ENCODE measurements around the gene FAIM2. TPM values are rescaled to one million over a fixed set of nuclear protein-coding genes. Genes with fewer than 3 reads are reported as not detected.

FAIM2 gene
- total and polyA plus RNA-seq, 2 donors from 2014 or later = 1.3 to 5.5 TPM

DNA sequence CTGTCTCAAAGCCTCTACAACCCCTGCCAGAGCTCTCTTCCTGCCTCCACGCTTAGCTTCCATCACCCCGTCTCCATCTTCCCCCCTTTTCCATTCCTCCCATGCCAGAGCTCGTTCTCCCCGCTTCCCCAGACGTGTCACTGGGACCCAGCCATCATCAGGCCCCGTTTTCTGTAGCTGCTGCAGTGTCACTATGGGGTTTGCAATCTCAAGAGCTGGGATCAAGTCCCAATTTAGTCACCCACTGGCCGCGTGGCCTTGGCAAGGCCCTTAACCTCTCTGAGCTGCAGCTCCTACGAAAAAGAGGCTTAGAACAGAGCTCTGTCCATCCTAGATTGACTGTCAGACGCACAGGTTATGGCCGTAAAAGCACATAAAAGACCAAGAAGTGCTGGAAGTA, 901 bp upstream of the FAIM2 start:
- no peaks in the 10 kb centered on the region for H3K27me3 ChIP-seq (ENCODE audit: control insufficient read depth, insufficient read depth, low read length)
- no peak overlapping the region for H3K27ac ChIP-seq (ENCODE audit: low read depth in 2 of 2, low read length in 2 of 2)
- H3K4me1 ChIP-seq (ENCODE audit: control insufficient read depth in 2 of 3, insufficient read depth in 2 of 3, low read depth in 1 of 3, low read length in 3 of 3) = peaks cover 0 to 6% (median 0%) of the 10 kb centered on the region in 3 donors
- H3K36me3 ChIP-seq (ENCODE audit: control insufficient read depth in 2 of 3, insufficient read depth in 3 of 3, low read length in 3 of 3) = no peaks in the 10 kb centered on the region
- FAIRE-seq (no peak), DNase-seq (peak in 1 of 5 donors; percentile 24)
- no peak overlapping the region for H3K4me3 ChIP-seq (ENCODE audit: low read length in 3 of 3)
- TF ChIP-seq, protein P1, sequence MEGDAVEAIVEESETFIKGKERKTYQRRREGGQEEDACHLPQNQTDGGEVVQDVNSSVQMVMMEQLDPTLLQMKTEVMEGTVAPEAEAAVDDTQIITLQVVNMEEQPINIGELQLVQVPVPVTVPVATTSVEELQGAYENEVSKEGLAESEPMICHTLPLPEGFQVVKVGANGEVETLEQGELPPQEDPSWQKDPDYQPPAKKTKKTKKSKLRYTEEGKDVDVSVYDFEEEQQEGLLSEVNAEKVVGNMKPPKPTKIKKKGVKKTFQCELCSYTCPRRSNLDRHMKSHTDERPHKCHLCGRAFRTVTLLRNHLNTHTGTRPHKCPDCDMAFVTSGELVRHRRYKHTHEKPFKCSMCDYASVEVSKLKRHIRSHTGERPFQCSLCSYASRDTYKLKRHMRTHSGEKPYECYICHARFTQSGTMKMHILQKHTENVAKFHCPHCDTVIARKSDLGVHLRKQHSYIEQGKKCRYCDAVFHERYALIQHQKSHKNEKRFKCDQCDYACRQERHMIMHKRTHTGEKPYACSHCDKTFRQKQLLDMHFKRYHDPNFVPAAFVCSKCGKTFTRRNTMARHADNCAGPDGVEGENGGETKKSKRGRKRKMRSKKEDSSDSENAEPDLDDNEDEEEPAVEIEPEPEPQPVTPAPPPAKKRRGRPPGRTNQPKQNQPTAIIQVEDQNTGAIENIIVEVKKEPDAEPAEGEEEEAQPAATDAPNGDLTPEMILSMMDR (IDR thresholded peaks at IDR 0.05; ENCODE audit: borderline replicate concordance, extremely low read depth, insufficient read depth) = no peak
- H3K9me3 ChIP-seq (ENCODE audit: control insufficient read depth in 2 of 3, insufficient read depth in 1 of 3, low read length in 3 of 3) = no peaks in the 10 kb centered on the region
- H3K9ac ChIP-seq (ENCODE audit: low read length in 3 of 3) = no peak overlapping the region
- intact Hi-C loops (cut with DNase I) = no loop called here

- TF ChIP-seq, protein P1 (IDR thresholded peaks at IDR 0.05; ENCODE audit: borderline replicate concordance, extremely low read depth, insufficient read depth) = no peak
- Histone ChIP-seq H3K4me1 (ENCODE audit: control insufficient read depth in 2 of 3, insufficient read depth in 2 of 3, low read depth in 1 of 3, low read length in 3 of 3) (peaks cover 0 to 4% (median 0%) of the 10 kb centered on the region in 3 donors), H3K9ac (ENCODE audit: low read length in 3 of 3) (no peak overlapping the region), H3K36me3 (ENCODE audit: control insufficient read depth in 2 of 3, insufficient read depth in 3 of 3, low read length in 3 of 3) (no peaks in the 10 kb centered on the region), H3K27me3 (ENCODE audit: control insufficient read depth, insufficient read depth, low read length) (no peaks in the 10 kb centered on the region), H3K9me3 (ENCODE audit: control insufficient read depth in 2 of 3, insufficient read depth in 1 of 3, low read length in 3 of 3) (no peaks in the 10 kb centered on the region), H3K27ac (ENCODE audit: low read depth in 2 of 2, low read length in 2 of 2) (no peak overlapping the region), H3K4me3 (ENCODE audit: low read length in 3 of 3) (no peak overlapping the region)
- FAIRE-seq (no peak), DNase-seq (peak in 1 of 5 donors; percentile 69)
- intact Hi-C loops (cut with DNase I) = no loop called here
Measured at GRCh38 chr12:49903351-49903699, 375 bp downstream of the FAIM2 start.

DNA sequence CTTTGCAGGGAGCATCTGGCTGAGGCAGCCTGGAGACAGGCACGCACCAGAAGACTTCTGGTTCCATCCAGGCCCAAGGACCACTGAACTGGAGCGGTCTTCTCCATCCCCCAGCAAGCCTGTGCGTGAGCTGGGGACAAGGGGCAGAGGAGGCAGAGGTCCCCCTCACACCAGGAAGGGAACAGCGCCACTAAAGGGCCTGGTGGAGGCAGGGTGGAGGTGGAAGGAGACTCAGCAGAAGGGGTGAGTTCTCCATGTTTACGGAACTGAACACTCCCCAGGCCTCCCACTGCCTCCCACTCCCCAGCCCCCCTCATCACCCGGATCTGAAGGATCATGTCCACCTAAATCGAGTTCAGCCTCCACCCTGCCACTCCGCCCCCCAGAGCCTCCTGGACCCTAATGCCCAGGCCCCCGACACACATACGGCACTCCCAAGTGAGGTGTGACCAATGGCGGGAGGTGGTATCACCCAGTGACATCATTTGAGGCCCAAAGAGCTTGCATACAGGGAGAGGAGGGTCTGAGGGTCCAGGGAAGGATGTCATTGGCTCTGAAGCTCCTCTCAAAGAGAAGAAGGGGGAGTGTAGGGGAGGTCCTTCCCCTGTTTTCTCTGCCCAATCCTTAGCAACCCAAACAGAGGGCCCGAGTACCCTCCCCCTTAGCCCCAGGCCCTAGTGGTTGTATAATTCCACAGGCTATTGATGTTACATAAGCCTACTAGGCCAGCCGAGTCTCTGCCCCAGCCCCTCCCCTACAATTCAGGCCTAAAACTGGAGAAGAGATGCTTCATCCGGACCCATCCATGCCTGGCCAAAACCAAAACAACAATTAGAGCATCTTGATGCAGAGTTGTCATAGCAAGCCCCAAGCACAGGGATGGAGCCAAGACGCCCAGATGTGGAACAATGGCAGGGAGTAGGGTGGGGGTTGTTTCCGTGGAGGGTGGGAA, 1.0 kb downstream of the FAIM2 start:
- Histone ChIP-seq H3K4me1 (ENCODE audit: control insufficient read depth in 2 of 3, insufficient read depth in 2 of 3, low read depth in 1 of 3, low read length in 3 of 3) (peaks cover 0 to 4% (median 0%) of the 10 kb centered on the region in 3 donors), H3K9me3 (ENCODE audit: control insufficient read depth in 2 of 3, insufficient read depth in 1 of 3, low read length in 3 of 3) (no peaks in the 10 kb centered on the region), H3K36me3 (ENCODE audit: control insufficient read depth in 2 of 3, insufficient read depth in 3 of 3, low read length in 3 of 3) (no peaks in the 10 kb centered on the region), H3K4me3 (ENCODE audit: low read length in 3 of 3) (no peak overlapping the region), H3K27ac (ENCODE audit: low read depth in 2 of 2, low read length in 2 of 2) (no peak overlapping the region), H3K27me3 (ENCODE audit: control insufficient read depth, insufficient read depth, low read length) (no peaks in the 10 kb centered on the region), H3K9ac (ENCODE audit: low read length in 3 of 3) (no peak overlapping the region)
- DNase-seq = peak; percentile 60 to 90 (median 84)
- intact Hi-C loops (cut with DNase I) = no loop called here
- no peak for FAIRE-seq
- TF ChIP-seq, protein P1 (IDR thresholded peaks at IDR 0.05; ENCODE audit: borderline replicate concordance, extremely low read depth, insufficient read depth) = no peak

Measured in kidney (tissue), 14 donors.